NCI-H2227 (cell line): ENCODE results near the gene CNOT4.
"Not testable (repeated sequence)": the region's sequence is repeated elsewhere in the genome, so short reads cannot be mapped to it uniquely, and the experiment has no call there.

Source experiments
- DNase-seq: peaks from one replicate; lab custom pipeline; 2025; ENCODE audit not compliant: unreplicated experiment; lab: John Stamatoyannopoulos, UW

Gene CNOT4

DNA sequence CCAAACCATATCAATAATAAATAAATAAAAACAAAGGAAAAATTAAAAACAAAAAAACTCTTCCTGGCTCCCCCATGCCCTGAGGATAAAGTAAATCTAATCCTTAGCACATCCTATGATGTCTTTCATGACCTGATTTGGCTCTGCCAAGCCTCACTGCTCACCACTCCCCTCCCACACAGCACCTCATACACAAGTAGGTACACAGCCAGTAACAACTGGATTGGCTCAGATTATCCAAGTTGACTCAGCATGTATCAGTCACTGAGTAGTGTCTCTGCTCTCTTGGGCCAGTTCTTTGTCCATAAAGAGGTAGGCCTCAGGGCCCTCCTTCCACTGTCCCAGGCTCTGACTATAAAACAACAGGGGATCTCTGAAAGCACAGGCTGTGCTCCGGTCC lies 176.7 kb downstream of the CNOT4 start:
- no peak for DNase-seq

DNA sequence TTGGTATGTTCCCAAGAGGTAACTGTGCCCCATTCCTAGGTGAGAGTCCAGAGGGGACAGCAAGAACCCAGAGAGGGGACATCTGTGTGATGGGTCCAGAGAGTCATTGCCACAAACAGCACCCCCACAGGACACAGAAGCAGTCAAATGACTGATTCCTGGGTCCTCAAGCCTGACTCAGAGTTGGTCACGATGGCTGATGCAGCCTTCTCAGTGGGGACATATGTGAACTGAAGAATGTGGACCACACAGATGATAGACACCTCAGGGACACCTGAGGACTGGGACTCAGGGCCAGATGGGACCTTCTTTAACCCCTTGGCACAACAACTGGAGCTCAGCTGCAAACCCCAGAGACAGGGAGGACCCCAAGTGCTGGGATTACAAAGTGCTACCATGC lies 179.8 kb downstream of the CNOT4 start:
- no peak for DNase-seq

DNA sequence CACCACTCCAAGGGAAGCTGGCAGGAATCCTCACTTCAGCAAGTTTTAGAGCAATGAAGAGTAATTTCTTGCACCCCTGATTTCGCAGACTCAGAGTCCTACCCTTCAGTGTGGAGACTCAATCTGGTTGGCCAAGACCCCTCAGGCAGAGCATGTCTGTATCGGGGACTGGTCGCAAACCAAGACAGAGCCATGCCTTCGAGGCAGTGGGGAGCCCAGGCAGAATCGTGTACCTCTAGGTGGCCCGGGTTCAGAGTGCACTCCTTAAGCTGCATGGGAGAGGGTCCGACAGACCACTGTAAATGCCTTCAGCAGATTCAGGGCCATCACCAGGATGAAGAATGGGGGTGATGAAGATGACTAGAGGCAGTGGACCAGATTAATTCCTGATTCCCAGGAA lies 181.4 kb downstream of the CNOT4 start:
- no peak for DNase-seq

DNA sequence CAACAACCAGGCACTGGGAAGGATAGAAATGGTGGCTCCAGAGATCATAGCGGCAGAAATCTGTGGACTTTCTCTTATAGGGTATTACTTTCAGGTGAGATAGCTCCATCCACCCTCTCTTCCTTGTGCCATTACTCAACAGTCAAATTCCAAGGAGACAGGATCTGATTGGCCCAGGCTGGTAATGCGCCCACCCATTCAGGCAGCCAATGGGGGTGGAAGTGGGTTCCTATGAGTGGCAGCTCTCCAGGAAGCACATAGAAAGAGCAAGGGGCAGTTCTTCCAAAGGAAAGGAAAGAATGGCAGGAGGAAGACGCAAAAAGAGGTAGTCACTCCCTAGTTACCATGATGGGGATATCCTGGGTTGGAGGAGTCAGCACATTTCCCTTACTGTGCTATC lies 181.8 kb downstream of the CNOT4 start:
- no peak for DNase-seq

DNA sequence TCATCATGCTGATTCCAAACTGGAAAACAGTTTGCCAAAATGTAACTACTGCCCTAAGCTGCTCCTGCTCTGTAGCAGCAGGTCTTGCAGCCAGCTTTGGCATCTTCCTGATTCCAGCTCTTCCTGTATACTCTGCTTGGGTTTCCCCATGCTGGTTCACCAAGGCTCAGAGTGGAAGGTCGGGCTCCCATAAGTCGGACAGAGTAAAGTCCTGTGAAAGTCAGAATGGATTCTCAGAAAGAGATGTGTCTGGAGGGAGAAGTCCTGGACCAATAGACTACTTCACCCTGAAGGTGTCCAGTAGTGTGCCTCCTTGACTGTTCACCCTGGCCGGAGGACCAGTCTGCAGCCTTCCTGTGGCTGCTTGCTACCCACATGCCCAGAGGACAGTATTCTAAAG lies 182.4 kb downstream of the CNOT4 start:
- no peak for DNase-seq

DNA sequence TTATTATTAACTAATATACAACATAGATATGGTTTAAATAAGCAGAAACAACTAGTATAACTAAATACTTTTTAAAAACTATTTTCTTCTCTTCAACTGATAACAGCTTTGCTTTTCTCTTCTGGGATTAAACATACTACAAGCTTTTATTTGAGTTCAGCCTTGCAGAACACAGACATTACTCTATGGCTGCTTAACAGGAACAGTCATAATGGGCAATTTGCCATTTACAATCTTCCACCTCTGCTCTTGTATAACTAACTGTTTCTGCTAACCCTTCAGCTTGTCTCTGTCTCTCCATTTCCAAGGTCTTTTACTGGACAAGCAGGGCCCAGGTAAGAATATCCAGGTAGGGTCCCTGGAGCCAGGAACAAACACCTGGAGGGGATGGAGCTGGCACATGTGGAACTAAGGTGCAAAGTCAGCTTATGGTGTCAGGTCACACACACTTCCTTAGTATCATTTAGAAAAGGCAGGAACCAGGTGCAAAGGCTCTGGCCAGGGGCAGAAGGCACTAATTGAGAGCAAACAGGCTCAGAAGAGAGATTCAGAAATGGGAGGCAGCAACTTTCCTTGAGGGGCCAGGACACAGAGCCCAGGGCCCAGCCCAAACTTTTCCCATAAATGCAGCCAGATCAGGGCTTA lies 183.1 kb downstream of the CNOT4 start:
- no peak for DNase-seq

DNA sequence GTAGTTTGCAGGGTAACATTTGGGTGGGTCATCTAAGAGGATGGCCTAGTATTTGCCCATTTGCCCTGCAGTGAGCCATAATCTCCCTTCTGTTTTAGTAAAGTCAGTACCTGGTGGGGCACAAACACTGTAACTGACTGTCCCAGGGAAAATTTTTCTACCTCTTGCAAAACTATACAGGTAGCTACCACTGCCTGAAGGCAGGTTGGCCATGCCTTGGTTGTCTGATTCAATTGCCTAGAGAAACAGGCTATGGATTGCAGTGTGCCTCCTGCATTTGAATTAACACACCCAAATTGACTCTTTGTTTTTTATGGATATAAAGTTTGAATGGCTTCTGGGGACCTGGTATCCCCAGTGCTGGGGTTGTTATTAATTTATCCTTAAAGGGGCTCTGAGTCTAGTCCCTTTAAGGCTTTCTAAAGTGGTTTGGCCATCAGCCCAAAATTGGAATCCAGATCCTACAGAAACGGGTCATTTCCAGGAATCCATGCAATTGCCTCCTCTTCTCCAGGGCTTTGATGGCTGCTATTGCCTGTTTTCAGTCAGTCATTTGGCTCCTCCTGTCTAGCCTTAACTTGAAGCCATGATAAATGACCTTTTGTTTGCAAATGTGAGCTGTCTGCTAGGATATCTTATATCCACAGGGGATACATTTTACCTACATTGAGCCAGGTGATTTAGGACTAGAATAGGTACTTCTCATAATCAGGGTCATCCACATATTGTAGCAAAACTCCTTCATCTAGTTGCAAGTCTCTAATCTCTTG lies 187.1 kb downstream of the CNOT4 start:
- DNase-seq: no peak

DNA sequence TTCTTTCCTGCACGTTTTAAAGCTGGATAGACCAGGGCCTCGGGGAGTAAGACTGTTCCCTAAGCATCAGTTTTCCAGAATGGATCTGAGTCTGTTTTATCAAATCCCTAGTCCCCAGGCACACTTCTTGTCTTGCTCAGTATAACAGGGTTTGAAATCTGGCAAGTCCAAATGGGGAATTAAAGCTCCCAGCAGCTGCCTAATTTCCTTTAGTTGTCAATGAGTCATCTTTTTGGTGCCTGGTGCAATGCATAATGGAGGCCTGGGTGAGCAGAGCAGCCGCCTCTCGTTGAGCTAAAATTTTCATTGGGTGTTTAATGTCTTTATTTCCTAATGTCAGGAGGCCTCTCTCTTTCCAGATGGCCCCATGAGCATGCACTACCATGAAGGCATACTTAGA lies 188.3 kb downstream of the CNOT4 start:
- no peak for DNase-seq

DNA sequence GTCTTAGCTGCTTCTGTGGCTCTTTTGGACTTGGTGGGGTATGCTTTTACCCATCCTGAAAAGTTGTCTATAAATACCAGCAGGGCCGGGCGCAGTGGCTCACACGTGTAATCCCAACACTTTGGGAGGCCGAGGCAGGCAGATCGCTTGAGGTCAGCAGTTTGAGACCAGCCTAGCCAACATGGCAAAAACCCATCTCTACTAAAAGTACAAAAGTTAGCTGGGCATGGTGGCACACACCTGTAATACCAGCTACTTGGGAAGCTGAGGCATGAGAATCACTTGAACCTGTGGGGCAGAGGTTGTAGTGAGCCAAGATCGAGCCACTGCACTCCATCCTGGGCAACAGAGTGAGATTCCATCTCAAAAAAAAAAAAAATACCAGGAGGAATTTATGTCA lies 188.9 kb downstream of the CNOT4 start:
- DNase-seq: not testable (repeated sequence)

DNA sequence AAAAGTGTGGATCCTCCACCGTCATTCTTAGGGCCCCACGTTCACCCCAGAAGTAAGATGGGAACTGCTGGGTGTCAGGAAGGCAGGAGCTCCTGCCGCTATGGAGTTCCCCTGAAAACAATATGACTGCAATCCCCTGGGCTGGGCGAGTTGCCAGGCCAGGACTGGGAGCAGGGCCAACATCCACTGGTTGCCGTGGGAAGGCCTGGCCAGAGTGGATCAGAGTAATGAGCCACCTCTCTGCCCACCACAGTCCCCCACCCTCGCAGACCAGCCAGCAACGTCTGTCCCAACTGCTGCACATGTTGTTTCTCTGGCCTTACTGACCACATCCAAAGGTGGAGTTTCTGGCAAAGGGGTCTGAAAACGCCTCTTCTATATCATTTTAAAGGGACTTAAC lies 189.6 kb downstream of the CNOT4 start:
- DNase-seq: no peak

DNA sequence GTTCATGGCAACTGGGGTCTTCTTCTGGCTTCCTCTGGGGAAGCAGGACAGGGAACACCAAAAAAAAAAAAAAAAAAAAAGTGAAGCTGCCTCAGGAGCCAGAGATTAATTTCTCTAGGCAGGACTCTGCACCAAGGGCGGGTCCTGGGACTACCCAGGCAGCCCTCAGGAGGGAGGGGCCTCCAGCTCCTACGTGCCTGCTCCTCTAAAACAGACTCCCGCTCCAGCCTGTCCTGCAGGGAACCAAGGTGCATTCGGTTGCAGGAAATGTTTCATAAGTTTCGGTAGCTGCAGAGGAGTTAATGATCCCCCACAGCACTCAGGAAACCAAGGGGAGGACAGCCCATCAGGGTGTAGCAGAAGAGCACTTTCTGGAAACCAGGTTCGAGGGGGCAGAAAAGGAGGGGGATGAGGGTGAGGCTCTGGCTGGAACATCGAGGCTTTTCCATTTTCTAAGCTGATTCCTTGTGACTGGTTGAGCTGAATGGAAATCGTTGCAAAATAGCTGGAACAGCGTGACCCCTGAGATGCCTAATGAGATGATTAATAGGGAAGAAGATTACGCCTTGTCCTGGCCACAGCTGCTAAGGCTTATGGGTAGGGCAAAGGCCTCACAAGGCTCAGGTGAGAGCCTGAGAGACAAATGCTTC lies 192.1 kb downstream of the CNOT4 start:
- no peak for DNase-seq

DNA sequence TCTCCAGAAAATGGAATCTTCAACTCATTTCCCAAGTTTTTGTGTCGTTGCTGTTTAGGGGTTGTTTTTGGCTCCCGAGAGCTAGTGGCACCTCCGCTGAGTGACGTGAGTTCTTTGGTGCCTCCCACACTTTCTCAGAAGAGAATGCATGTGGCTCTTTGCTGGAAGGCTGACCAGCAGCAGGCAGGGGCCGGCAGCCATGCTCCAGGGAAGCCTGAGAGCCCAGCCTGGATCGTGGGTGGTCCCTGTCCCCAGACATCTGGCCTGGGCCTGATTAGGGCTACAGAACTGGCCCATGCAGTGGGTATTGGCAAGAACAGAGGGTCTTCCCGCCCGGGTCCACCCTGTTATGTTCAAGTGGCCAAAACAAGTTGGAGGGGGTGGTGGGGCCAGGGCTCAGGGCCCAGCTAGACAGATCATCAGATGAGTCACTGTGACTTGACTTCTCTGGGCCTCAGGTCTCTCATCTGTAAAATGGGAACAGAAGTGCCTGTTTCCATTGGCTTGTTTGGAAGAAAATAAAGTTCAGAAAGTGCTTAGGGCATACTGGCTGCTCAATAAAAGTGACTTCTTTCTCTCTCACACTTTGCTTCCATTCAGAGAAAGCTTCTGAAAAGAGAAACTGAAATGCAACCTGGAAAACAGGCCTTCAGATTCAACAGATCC lies 193.1 kb downstream of the CNOT4 start:
- DNase-seq: no peak

DNA sequence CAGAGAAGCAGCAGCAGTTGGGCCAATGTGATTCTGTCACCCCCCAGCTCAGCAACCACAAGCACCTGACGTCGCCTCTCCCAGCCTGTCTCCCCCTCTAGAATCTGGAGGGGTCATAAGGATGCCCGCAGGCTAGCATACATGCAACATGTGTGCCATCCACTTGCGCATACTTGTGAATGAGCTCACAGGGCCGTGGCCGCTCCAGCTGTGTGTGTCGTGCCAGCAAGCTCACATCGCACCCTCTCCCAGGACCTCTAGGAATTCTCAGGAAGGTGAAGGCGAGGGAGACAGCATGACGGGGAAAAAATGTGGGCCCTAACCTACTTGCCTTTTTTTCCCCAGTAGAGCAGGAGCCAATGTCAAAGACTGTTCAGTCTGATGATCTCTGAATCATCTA lies 195.9 kb downstream of the CNOT4 start:
- DNase-seq: no peak
